Measurements from ENCODE around the gene CDK10.

CDK10 gene

GRCh38 chr16:89732142-89732917 lies 45.8 kb downstream of the CDK10 start:
- H3K36me3 ChIP-seq (ENCODE audit: control insufficient read depth, insufficient read depth, low read length) = peaks cover 40% of the 10 kb centered on the region
- no peak for DNase-seq (ENCODE audit: extremely low read depth, insufficient read length)
- no peak for TF ChIP-seq CTCF (IDR thresholded peaks at IDR 0.05; ENCODE audit: insufficient read depth, low read length, poor library complexity, severe bottlenecking)

GRCh38 chr16:89732918-89733242 lies 46.4 kb downstream of the CDK10 start:
- Histone ChIP-seq H3K36me3 (ENCODE audit: control insufficient read depth, insufficient read depth, low read length) (peaks cover 40% of the 10 kb centered on the region), H3K27me3 (replicated peaks; ENCODE audit: control insufficient read depth, insufficient read depth, low read length) (no peaks in the 10 kb centered on the region), H3K4me3 (replicated peaks; ENCODE audit: low read depth, low read length) (no peak overlapping the region)
- DNase-seq (ENCODE audit: extremely low read depth, insufficient read length) = no peak
- no peak for TF ChIP-seq CTCF (IDR thresholded peaks at IDR 0.05; ENCODE audit: insufficient read depth, low read length, poor library complexity, severe bottlenecking)

More at GRCh38 chr16:89732142-89732917, 45.8 kb downstream of the CDK10 start:
- no peak overlapping the region for H3K4me3 ChIP-seq (replicated peaks; ENCODE audit: low read depth, low read length)
- H3K27me3 ChIP-seq (replicated peaks; ENCODE audit: control insufficient read depth, insufficient read depth, low read length) = no peaks in the 10 kb centered on the region

GRCh38 chr16:89733322-89733721 lies 46.8 kb downstream of the CDK10 start:
- H3K4me3 ChIP-seq (replicated peaks; ENCODE audit: low read depth, low read length) = no peak overlapping the region
- H3K36me3 ChIP-seq (ENCODE audit: control insufficient read depth, insufficient read depth, low read length) = peaks cover 44% of the 10 kb centered on the region
- H3K27me3 ChIP-seq (replicated peaks; ENCODE audit: control insufficient read depth, insufficient read depth, low read length) = no peaks in the 10 kb centered on the region
- no peak for DNase-seq (ENCODE audit: extremely low read depth, insufficient read length)
- no peak for TF ChIP-seq CTCF (IDR thresholded peaks at IDR 0.05; ENCODE audit: insufficient read depth, low read length, poor library complexity, severe bottlenecking)

GRCh38 chr16:89733792-89734191 lies 47.3 kb downstream of the CDK10 start:
- DNase-seq (ENCODE audit: extremely low read depth, insufficient read length) = no peak
- Histone ChIP-seq H3K36me3 (ENCODE audit: control insufficient read depth, insufficient read depth, low read length) (peaks cover 45% of the 10 kb centered on the region), H3K4me3 (replicated peaks; ENCODE audit: low read depth, low read length) (no peak overlapping the region), H3K27me3 (replicated peaks; ENCODE audit: control insufficient read depth, insufficient read depth, low read length) (no peaks in the 10 kb centered on the region)
- TF ChIP-seq CTCF (IDR thresholded peaks at IDR 0.05; ENCODE audit: insufficient read depth, low read length, poor library complexity, severe bottlenecking) = no peak

GRCh38 chr16:89736554-89736953 lies 50.1 kb downstream of the CDK10 start:
- Histone ChIP-seq H3K36me3 (ENCODE audit: control insufficient read depth, insufficient read depth, low read length) (peaks cover 45% of the 10 kb centered on the region), H3K27me3 (replicated peaks; ENCODE audit: control insufficient read depth, insufficient read depth, low read length) (no peaks in the 10 kb centered on the region), H3K4me3 (replicated peaks; ENCODE audit: low read depth, low read length) (no peak overlapping the region)
- no peak for TF ChIP-seq CTCF (IDR thresholded peaks at IDR 0.05; ENCODE audit: insufficient read depth, low read length, poor library complexity, severe bottlenecking)
- no peak for DNase-seq (ENCODE audit: extremely low read depth, insufficient read length)

Measured in GM06990 (cell line).